Type B pancreatic cell (in vitro differentiated cells): ENCODE results near the gene ARIH2. TPM values are rescaled to one million over a fixed set of nuclear protein-coding genes. Genes with fewer than 3 reads are reported as not detected.

Experiments
- DNase-seq: peaks from one replicate; pipeline ENCODE4 v3.0.0; 2021; ENCODE audit warnings: mixed read lengths; ENCODE audit not compliant: unreplicated experiment; ENCODE audit errors: extremely low spot score
- H3K27ac Mint-ChIP-seq: 2 replicates; pipeline ENCODE4 v1.8.0; 2021; ENCODE audit warnings: mild to moderate bottlenecking, mixed read lengths
- H3K27me3 Mint-ChIP-seq: 2 replicates; pipeline ENCODE4 v1.8.0; 2021; ENCODE audit warnings: mixed read lengths
- H3K36me3 Mint-ChIP-seq: 2 replicates; pipeline ENCODE4 v1.8.0; 2021; ENCODE audit warnings: mixed read lengths
- H3K4me1 Mint-ChIP-seq: one replicate; pipeline ENCODE4 v1.8.0; 2021; ENCODE audit warnings: mixed read lengths; ENCODE audit not compliant: unreplicated experiment
- H3K4me3 Mint-ChIP-seq: 2 replicates; pipeline ENCODE4 v1.8.0; 2021; ENCODE audit warnings: mild to moderate bottlenecking, mixed read lengths
- H3K9me3 Mint-ChIP-seq: 2 replicates; pipeline ENCODE4 v1.8.0; 2021; ENCODE audit warnings: mixed read lengths
- CTCF ChIP-seq: fragments of 200-600 bp; sonication (generic); conservative IDR thresholded peaks from 2 replicates; pipeline ENCODE4 v1.5.0; 2021; ENCODE audit warnings: antibody characterized with exemption, mild to moderate bottlenecking
- total RNA-seq: library from RNA; stranded (reverse); gene quantifications from 2 replicates; pipeline ENCODE4 v1.2.1, GENCODE V29; 2021; ENCODE audit warnings: low replicate concordance

Gene ARIH2
- total RNA-seq, 1 donor from 2014 or later, result 84.4 TPM

GRCh38 chr3:48990636-48991469, 72.2 kb downstream of the ARIH2 start:
- Mint-ChIP-seq H3K9me3 (no peaks in the 10 kb centered on the region), H3K27me3 (no peaks in the 10 kb centered on the region), H3K4me1 (peaks cover 29% of the 10 kb centered on the region), H3K36me3 (no peaks in the 10 kb centered on the region), H3K27ac (peak overlapping the region; percentile 93), H3K4me3 (peak overlapping the region; percentile 91)
- no peak for DNase-seq
- no peak for TF ChIP-seq CTCF

GRCh38 chr3:48991851-48992545, 73.4 kb downstream of the ARIH2 start:
- DNase-seq, result no peak
- Mint-ChIP-seq H3K4me1 (peaks cover 29% of the 10 kb centered on the region), H3K36me3 (no peaks in the 10 kb centered on the region), H3K27ac (peak overlapping the region; percentile 93), H3K9me3 (no peaks in the 10 kb centered on the region), H3K4me3 (peak overlapping the region; percentile 81), H3K27me3 (no peaks in the 10 kb centered on the region)
- TF ChIP-seq CTCF, result no peak

GRCh38 chr3:48993834-48994233, 75.2 kb downstream of the ARIH2 start:
- Mint-ChIP-seq H3K27me3 (no peaks in the 10 kb centered on the region), H3K4me1 (peaks cover 24% of the 10 kb centered on the region), H3K9me3 (no peaks in the 10 kb centered on the region), H3K27ac (no peak overlapping the region), H3K4me3 (no peak overlapping the region), H3K36me3 (no peaks in the 10 kb centered on the region)
- DNase-seq, result no peak
- TF ChIP-seq CTCF, result no peak

GRCh38 chr3:48996640-48997039, 78.0 kb downstream of the ARIH2 start:
- H3K9me3 Mint-ChIP-seq, result no peaks in the 10 kb centered on the region
- no peak overlapping the region for H3K27ac Mint-ChIP-seq
- DNase-seq, result no peak
- no peaks in the 10 kb centered on the region for H3K27me3 Mint-ChIP-seq
- no peak for TF ChIP-seq CTCF
- peaks cover 10% of the 10 kb centered on the region for H3K4me1 Mint-ChIP-seq
- no peaks in the 10 kb centered on the region for H3K36me3 Mint-ChIP-seq
- no peak overlapping the region for H3K4me3 Mint-ChIP-seq

- DNase-seq, result no peak
- no peaks in the 10 kb centered on the region for H3K36me3 Mint-ChIP-seq
- no peaks in the 10 kb centered on the region for H3K27me3 Mint-ChIP-seq
- H3K9me3 Mint-ChIP-seq, result no peaks in the 10 kb centered on the region
- no peak overlapping the region for H3K27ac Mint-ChIP-seq
- peaks cover 6% of the 10 kb centered on the region for H3K4me1 Mint-ChIP-seq
- no peak overlapping the region for H3K4me3 Mint-ChIP-seq
- TF ChIP-seq CTCF, result no peak
Measured at GRCh38 chr3:48997102-48997635, 78.5 kb downstream of the ARIH2 start.
